Neural cell (in vitro differentiated cells): ENCODE measurements around the gene CASP9. TPM values are rescaled to one million over a fixed set of nuclear protein-coding genes. Genes with fewer than 3 reads are reported as not detected.
"Not testable (repeated sequence)": the region's sequence is repeated elsewhere in the genome, so short reads cannot be mapped to it uniquely, and the experiment has no call there.

ENCODE experiments used
- H2AFZ ChIP-seq: fragments of 200-600, 300-800 bp; sonication (generic), shearing (Covaris generic); 2 replicates; pipeline ENCODE4 v1.6.0; 2014; ENCODE audit warnings: low read depth, mild to moderate bottlenecking, antibody characterized with exemption, low read length, moderate library complexity
- H3F3A ChIP-seq: fragments of 200-600 bp; shearing (Covaris generic); 2 replicates; pipeline ENCODE4 v1.6.1; 2016; ENCODE audit warnings: mild to moderate bottlenecking, moderate library complexity, mixed read lengths, antibody characterized with exemption, low read length; ENCODE audit not compliant: insufficient read depth, poor library complexity, severe bottlenecking
- H3K27ac ChIP-seq: fragments of 200-600, 300-800 bp; sonication (generic), shearing (Covaris generic); 2 replicates; pipeline ENCODE4 v1.5.1; 2014; ENCODE audit warnings: mild to moderate bottlenecking, low read length, moderate library complexity
- H3K27me3 ChIP-seq: fragments of 300-800, 200-600 bp; sonication (generic), shearing (Covaris generic); 2 replicates; pipeline ENCODE4 v1.6.0; 2014; ENCODE audit warnings: mild to moderate bottlenecking, low read depth, low read length, moderate library complexity; ENCODE audit not compliant: insufficient read depth
- H3K36me3 ChIP-seq: fragments of 300-800, 200-600 bp; sonication (generic), shearing (Covaris generic); 2 replicates; pipeline ENCODE4 v1.5.1; 2014; ENCODE audit warnings: mild to moderate bottlenecking, antibody characterized with exemption, low read length, moderate library complexity; ENCODE audit not compliant: insufficient read depth
- H3K4me2 ChIP-seq: fragments of 300-800, 200-600 bp; sonication (generic), shearing (Covaris generic); 2 replicates; pipeline ENCODE4 v1.6.0; 2014; ENCODE audit warnings: mild to moderate bottlenecking, low read length
- H3K4me3 ChIP-seq: fragments of 300-800, 200-600 bp; sonication (generic), shearing (Covaris generic); 2 replicates; pipeline ENCODE4 v1.5.1; 2014; ENCODE audit warnings: mild to moderate bottlenecking, low read length, moderate library complexity
- H3K79me2 ChIP-seq: fragments of 200-600 bp; shearing (Covaris generic); replicated peaks from 2 replicates; pipeline ENCODE4 v1.6.0; 2014; ENCODE audit warnings: mild to moderate bottlenecking, low read length, moderate library complexity; ENCODE audit not compliant: insufficient read depth
- H3K9ac ChIP-seq: fragments of 300-800, 200-600 bp; sonication (generic), shearing (Covaris generic); 2 replicates; pipeline ENCODE4 v1.6.1; 2016; ENCODE audit warnings: mild to moderate bottlenecking, low read length, mixed read lengths
- H3K9me2 ChIP-seq: fragments of 200-600 bp; shearing (Covaris generic); 2 replicates; pipeline ENCODE4 v1.6.1; 2016; ENCODE audit warnings: mild to moderate bottlenecking, low read length, mixed read lengths; ENCODE audit not compliant: insufficient read depth
- H3K9me3 ChIP-seq: fragments of 200-600, 300-800 bp; sonication (generic), shearing (Covaris generic); 2 replicates; pipeline ENCODE4 v1.6.1; 2016; ENCODE audit warnings: mild to moderate bottlenecking, mixed run types, low read length, moderate library complexity, mixed read lengths
- H4K20me1 ChIP-seq: fragments of 200-600 bp; shearing (Covaris generic); 2 replicates; pipeline ENCODE4 v1.6.1; 2016; ENCODE audit warnings: mild to moderate bottlenecking, mixed run types; ENCODE audit not compliant: insufficient read depth
- CTCF ChIP-seq: fragments of 450-650 bp; IDR thresholded peaks from 2 replicates; pipeline ENCODE4 v1.5.1; 2014; ENCODE audit warnings: antibody characterized with exemption, mild to moderate bottlenecking, moderate library complexity; ENCODE audit not compliant: poor library complexity, severe bottlenecking
- EP300 ChIP-seq: fragments of 450-650 bp; conservative IDR thresholded peaks from 2 replicates; pipeline ENCODE4 v1.6.1; 2014; ENCODE audit warnings: antibody characterized with exemption, mild to moderate bottlenecking, moderate library complexity; ENCODE audit not compliant: poor library complexity, severe bottlenecking
- EZH2 ChIP-seq: fragments of 200-600, 300-800 bp; shearing (Covaris generic), sonication (generic); IDR thresholded peaks from 2 replicates; pipeline ENCODE4 v1.6.1; 2014; ENCODE audit warnings: antibody characterized with exemption, low read length, borderline replicate concordance, mild to moderate bottlenecking; ENCODE audit not compliant: insufficient read depth, poor library complexity, severe bottlenecking
- MXI1 ChIP-seq: fragments of 450-650 bp; conservative IDR thresholded peaks from 2 replicates; pipeline ENCODE4 v1.6.1; 2014; ENCODE audit warnings: antibody characterized with exemption, mild to moderate bottlenecking; ENCODE audit not compliant: poor library complexity, severe bottlenecking
- POLR2AphosphoS5 ChIP-seq: IDR thresholded peaks from 2 replicates; pipeline ENCODE4 v1.6.1; 2012
- RAD21 ChIP-seq: fragments of 450-650 bp; conservative IDR thresholded peaks from 2 replicates; pipeline ENCODE4 v1.6.1; 2014; ENCODE audit warnings: antibody characterized with exemption, mild to moderate bottlenecking, moderate library complexity
- REST ChIP-seq: IDR thresholded peaks from 2 replicates; pipeline ENCODE4 v1.6.1; 2012; ENCODE audit warnings: borderline replicate concordance
- SMC3 ChIP-seq: fragments of 450-650 bp; conservative IDR thresholded peaks from 2 replicates; pipeline ENCODE4 v1.6.1; 2014; ENCODE audit warnings: antibody characterized with exemption, mild to moderate bottlenecking, moderate library complexity; ENCODE audit not compliant: poor library complexity
- TAF1 ChIP-seq: IDR thresholded peaks from 2 replicates; pipeline ENCODE4 v1.6.1; 2012; ENCODE audit warnings: low read depth
- polyA plus RNA-seq: library from polyadenylated mRNA; depleted of rRNA; stranded (reverse); fragments of >200 nt; gene quantifications from 2 replicates; pipeline ENCODE4 v1.2.3, GENCODE V29; 2014

CASP9 gene
- polyA plus RNA-seq, 1 donor from 2014 or later = 13.7 TPM

DNA sequence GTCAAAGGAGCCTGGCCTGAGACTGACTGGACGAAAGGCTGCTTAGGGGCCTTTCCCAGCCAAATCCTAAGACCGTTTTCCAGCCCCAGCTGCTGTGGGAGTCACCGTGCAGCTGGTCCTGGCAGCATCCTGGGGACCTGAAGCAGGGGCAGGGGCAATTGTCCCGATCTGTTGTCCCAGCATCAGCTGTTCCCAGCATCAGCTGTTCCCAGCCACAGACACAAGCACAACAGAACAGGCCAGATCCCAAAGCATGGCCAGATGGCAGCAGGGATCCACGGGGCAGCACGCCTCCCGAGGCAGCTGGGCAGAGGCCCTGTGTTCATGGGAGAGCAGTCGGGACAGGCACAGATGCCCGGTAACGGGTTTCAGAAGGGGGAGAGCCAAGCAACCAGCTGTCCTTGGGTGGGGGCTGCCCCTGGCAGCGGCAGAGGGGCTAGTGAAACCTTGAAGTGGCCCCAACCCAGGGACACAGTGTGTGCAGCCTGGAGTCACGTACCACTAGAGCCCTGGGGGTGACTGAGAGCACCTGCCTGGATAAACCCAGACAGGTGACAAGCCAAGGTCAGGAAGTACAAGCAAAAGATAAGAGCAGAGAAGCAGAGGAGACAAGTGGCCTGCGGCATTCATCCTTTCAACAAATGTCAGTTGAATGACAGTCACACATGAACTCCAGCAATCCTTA is 34.8 kb downstream of the CASP9 start:
- Histone ChIP-seq H3K4me3 (no peak overlapping the region), H3K27ac (no peak overlapping the region), H3K9me3 (no peaks in the 10 kb centered on the region), H3K9me2 (no peaks in the 10 kb centered on the region), H4K20me1 (no peaks in the 10 kb centered on the region), H3K27me3 (no peaks in the 10 kb centered on the region), H3K79me2 (no peaks in the 10 kb centered on the region), H3K36me3 (no peaks in the 10 kb centered on the region), H2AFZ (no peak overlapping the region), H3F3A (no peaks in the 10 kb centered on the region), H3K4me2 (no peak overlapping the region), H3K9ac (no peak overlapping the region)
- no peak for TF ChIP-seq SMC3
- no peak for TF ChIP-seq RAD21
- no peak for TF ChIP-seq CTCF
- no peak for TF ChIP-seq REST
- TF ChIP-seq EP300 = no peak
- TF ChIP-seq EZH2 = no peak
- TF ChIP-seq POLR2AphosphoS5 = no peak
- TF ChIP-seq MXI1 = no peak
- TF ChIP-seq TAF1 = no peak

DNA sequence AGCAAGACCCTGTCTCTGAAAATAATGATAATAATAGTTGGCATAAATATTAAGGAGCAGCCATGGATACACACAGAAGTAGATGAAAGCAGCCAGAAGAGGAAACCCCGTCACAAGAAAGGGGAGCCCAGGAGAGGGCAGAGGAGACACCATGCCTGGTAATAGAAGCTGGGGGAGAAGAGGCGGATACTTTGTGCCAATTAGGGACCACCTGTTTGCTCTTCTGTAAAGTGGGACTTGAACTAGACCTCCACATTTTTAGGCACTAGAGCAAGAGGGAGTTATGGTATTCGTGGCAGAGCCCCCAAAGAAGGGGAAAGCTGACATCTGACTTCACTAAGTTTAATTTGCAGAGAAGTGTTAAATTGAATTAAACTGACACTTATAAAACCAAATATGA is 35.6 kb downstream of the CASP9 start:
- TF ChIP-seq POLR2AphosphoS5 (no peak), TAF1 (no peak), MXI1 (no peak), EP300 (no peak), RAD21 (no peak), SMC3 (no peak), EZH2 (no peak), REST (no peak), CTCF (no peak)
- Histone ChIP-seq H3K27me3 (no peaks in the 10 kb centered on the region), H3F3A (no peaks in the 10 kb centered on the region), H3K4me3 (no peak overlapping the region), H3K79me2 (no peaks in the 10 kb centered on the region), H3K9me3 (no peaks in the 10 kb centered on the region), H3K27ac (no peak overlapping the region), H3K9me2 (no peaks in the 10 kb centered on the region), H3K9ac (no peak overlapping the region), H3K36me3 (no peaks in the 10 kb centered on the region), H2AFZ (no peak overlapping the region), H3K4me2 (no peak overlapping the region), H4K20me1 (no peaks in the 10 kb centered on the region)

- H3K4me2 ChIP-seq = not testable (repeated sequence)
Measured at GRCh38 chr1:15486844-15487610, 37.0 kb downstream of the CASP9 start.

More at GRCh38 chr1:15486844-15487610, 37.0 kb downstream of the CASP9 start:
- H3F3A ChIP-seq, H3K27ac ChIP-seq, H3K9ac ChIP-seq, H3K36me3 ChIP-seq, H3K27me3 ChIP-seq, H4K20me1 ChIP-seq, H3K79me2 ChIP-seq, H3K4me3 ChIP-seq, H2AFZ ChIP-seq, H3K9me3 ChIP-seq, H3K9me2 ChIP-seq: not testable (repeated sequence)
